Measurements from ENCODE around the gene CDK6. TPM values are rescaled to one million over a fixed set of nuclear protein-coding genes. Genes with fewer than 3 reads are reported as not detected.

CDK6 gene
- total and polyA plus RNA-seq, 2 of the 8 experiments (the other 6 are each of a cell fraction or from before 2014, with no cell fraction given), result 5.9 to 18.9 TPM

DNA sequence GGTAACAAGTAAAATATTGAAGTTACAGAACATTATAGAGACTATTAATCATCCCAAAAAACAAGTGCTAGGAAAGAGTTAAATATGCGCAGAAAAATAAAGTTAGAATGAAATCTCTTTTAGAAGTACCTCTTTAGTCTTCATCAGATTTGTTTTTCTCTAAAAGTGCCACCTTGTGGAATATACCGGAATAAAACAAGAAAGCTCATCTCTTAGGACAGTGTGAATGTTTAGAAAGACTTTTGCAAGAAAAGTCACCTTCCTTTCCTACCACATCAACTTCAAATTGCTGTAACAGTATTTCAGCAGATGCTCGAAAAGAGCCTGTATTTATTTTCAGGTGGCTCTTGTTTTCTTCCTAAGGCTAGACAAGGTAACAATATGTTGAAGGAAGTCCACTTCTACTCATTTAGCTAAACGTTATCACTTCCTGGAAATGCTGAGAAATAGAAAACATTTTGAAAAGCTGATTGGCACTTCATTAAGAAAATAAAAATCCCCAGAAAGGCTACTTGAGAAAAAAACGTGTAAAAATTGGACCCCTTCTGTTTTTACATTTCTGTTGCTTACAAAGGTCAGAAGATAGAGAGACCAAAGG is 226.4 kb downstream of the CDK6 start:
- FAIRE-seq (peak; percentile 42), DNase-seq (ENCODE audit: low read depth in 1 of 2, low spot score in 2 of 2) (no peak)
- Histone ChIP-seq H3K4me2 (ENCODE audit: insufficient read depth in 1 of 2, low read depth in 2 of 2, low read length in 2 of 2) (no peak overlapping the region), H3K27ac (ENCODE audit: low read depth, low read length) (no peak overlapping the region), H2BK5ac (ENCODE audit: low read depth, low read length) (no peak overlapping the region), H3K79me2 (ENCODE audit: control insufficient read depth in 1 of 2, insufficient read depth in 2 of 2, low read length in 2 of 2) (no peaks in the 10 kb centered on the region), H3K9ac (replicated peaks in 1 of 4; ENCODE audit: extremely low read depth in 1 of 4, low read depth in 3 of 4, low read length in 3 of 4) (no peak overlapping the region), H2BK20ac (ENCODE audit: low read length) (no peak overlapping the region), H3K56ac (replicated peaks; ENCODE audit: insufficient read length, low read depth, low read length) (no peak overlapping the region), H3K4me3 (ENCODE audit: extremely low read depth in 1 of 4, insufficient read depth in 2 of 4, low read depth in 3 of 4, low read length in 4 of 4) (no peak overlapping the region), H2BK15ac (ENCODE audit: low read length) (no peak overlapping the region), H3K18ac (ENCODE audit: extremely low read depth, low read length) (no peak overlapping the region), H3K23me2 (ENCODE audit: low read depth, low read length) (peaks cover 5% of the 10 kb centered on the region; the same call in 1 of the 2 replicates), H3K23ac (ENCODE audit: insufficient read length) (no peak overlapping the region), H4K5ac (ENCODE audit: insufficient read length, low read depth, low read length) (no peak overlapping the region), H3K27me3 (replicated peaks in 1 of 4; ENCODE audit: control insufficient read depth in 3 of 4, extremely low read depth in 1 of 4, insufficient read depth in 3 of 4, low read length in 3 of 4) (no peaks in the 10 kb centered on the region), H3K14ac (ENCODE audit: insufficient read length) (no peak overlapping the region), H2AK5ac (ENCODE audit: low read depth, low read length) (no peak overlapping the region), H2BK120ac (replicated peaks; ENCODE audit: low read depth, low read length) (no peak overlapping the region), H2BK12ac (ENCODE audit: low read depth, low read length) (no peak overlapping the region), H3K4ac (replicated peaks; ENCODE audit: insufficient read length, low read depth, low read length) (no peak overlapping the region), H4K8ac (ENCODE audit: extremely low read depth, insufficient read depth, low read length) (no peak overlapping the region), H3K36me3 (ENCODE audit: control insufficient read depth in 2 of 4, insufficient read depth in 4 of 4, low read length in 3 of 4) (no peaks in the 10 kb centered on the region; a peak in 1 of 8 replicates), H3K9me3 (ENCODE audit: insufficient read depth in 2 of 2, low read depth in 1 of 2, low read length in 1 of 2) (no peaks in the 10 kb centered on the region), H4K91ac (replicated peaks; ENCODE audit: insufficient read length, low read length) (no peak overlapping the region), H2AFZ (ENCODE audit: low read length) (no peak overlapping the region), H3K79me1 (ENCODE audit: low read depth, low read length) (no peaks in the 10 kb centered on the region), H3K4me1 (replicated peaks in 1 of 4; ENCODE audit: control insufficient read depth in 3 of 4, insufficient read depth in 4 of 4, low read length in 3 of 4) (peaks cover 0 to 4% (median 0%) of the 10 kb centered on the region in 4 experiments; a peak in 2 of 7 replicates), H4K20me1 (replicated peaks in 1 of 2; ENCODE audit: control insufficient read depth in 1 of 2, insufficient read depth in 2 of 2, low read length in 2 of 2) (no peaks in the 10 kb centered on the region)
- TF ChIP-seq, protein P1, sequence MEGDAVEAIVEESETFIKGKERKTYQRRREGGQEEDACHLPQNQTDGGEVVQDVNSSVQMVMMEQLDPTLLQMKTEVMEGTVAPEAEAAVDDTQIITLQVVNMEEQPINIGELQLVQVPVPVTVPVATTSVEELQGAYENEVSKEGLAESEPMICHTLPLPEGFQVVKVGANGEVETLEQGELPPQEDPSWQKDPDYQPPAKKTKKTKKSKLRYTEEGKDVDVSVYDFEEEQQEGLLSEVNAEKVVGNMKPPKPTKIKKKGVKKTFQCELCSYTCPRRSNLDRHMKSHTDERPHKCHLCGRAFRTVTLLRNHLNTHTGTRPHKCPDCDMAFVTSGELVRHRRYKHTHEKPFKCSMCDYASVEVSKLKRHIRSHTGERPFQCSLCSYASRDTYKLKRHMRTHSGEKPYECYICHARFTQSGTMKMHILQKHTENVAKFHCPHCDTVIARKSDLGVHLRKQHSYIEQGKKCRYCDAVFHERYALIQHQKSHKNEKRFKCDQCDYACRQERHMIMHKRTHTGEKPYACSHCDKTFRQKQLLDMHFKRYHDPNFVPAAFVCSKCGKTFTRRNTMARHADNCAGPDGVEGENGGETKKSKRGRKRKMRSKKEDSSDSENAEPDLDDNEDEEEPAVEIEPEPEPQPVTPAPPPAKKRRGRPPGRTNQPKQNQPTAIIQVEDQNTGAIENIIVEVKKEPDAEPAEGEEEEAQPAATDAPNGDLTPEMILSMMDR (IDR thresholded peaks at IDR 0.05; ENCODE audit: control extremely low read depth in 1 of 3, insufficient read depth in 1 of 3, low read depth in 1 of 3, low read length in 3 of 3), result peak in 2 of 3 experiments; percentile 11 to 34; a peak in 2 of 4 replicates
- TF ChIP-seq, protein P2, sequence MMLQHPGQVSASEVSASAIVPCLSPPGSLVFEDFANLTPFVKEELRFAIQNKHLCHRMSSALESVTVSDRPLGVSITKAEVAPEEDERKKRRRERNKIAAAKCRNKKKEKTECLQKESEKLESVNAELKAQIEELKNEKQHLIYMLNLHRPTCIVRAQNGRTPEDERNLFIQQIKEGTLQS (IDR thresholded peaks at IDR 0.05; ENCODE audit: insufficient read depth, low read depth, low read length), result no peak
- TF ChIP-seq MAFK (IDR thresholded peaks at IDR 0.05; ENCODE audit: low read depth, low read length) (no peak), PHF8 (conservative IDR thresholded peaks at IDR 0.05; ENCODE audit: low read depth, low read length) (no peak), TBP (IDR thresholded peaks at IDR 0.05; ENCODE audit: low read depth, low read length) (no peak)
- 49% methylated on average over 5 of the region's 5 CpGs; no CpG with 5 or more reads in 1 of the 2 experiments for WGBS, 2 experiments (ENCODE audit: extremely low coverage in 1 of 2, insufficient coverage in 1 of 2, insufficient read length in 1 of 2, insufficient replicate concordance in 2 of 2, low coverage in 1 of 2, low lambda C conversion rate in 2 of 2, missing lambda C conversion rate in 1 of 2)
- CTCF ChIA-PET (ENCODE audit: partially characterized antibody), result interaction anchor here (0.6 to 10.4 kb wide), 20 partner anchors 9 to 569 kb away, joined by 3 to 84 read pairs (median 4); partner anchors contain the start of genes FAM133B, PEX1 and RBM48
- POLR2A ChIA-PET (ENCODE audit: partially characterized antibody), result interaction anchor here (0.7 to 4.2 kb wide), 3 partner anchors 11 to 20 kb away, joined by 3 to 27 read pairs (median 4); partner anchors contain the start of gene FAM133B

Measured in H1 (cell line).